T-helper 17 cell (primary cell): ENCODE data around the gene CDC42SE1. TPM values are rescaled to one million over a fixed set of nuclear protein-coding genes. Genes with fewer than 3 reads are reported as not detected.

Experiments
- total RNA-seq, 4 donors: library from RNA in 2 of 4; stranded (reverse) in 2 of 4; gene quantifications; one replicate each; pipeline ENCODE4 v1.2.3 and lab custom pipeline; 2022 to 2026

The CDC42SE1 gene
- total RNA-seq, 2 donors from 2014 or later = 375 to 433 TPM

Other genes with a start within 250 kb of the CDC42SE1 start
- gene ARNT, start 183.0 kb downstream of the CDC42SE1 start, total RNA-seq = 10 to 100 TPM; 27.3 to 32.3 TPM
- not detected for gene CTXND2, start 172.5 kb downstream of the CDC42SE1 start, total RNA-seq
- gene SETDB1, start 133.3 kb downstream of the CDC42SE1 start, total RNA-seq = 10 to 100 TPM; 44.0 to 51.0 TPM
- gene CERS2, start 84.8 kb downstream of the CDC42SE1 start, total RNA-seq = 100 to 1,000 TPM; 108 to 142 TPM
- under 1 TPM in 1 of 2 donors, not detected in 1; 0.15 TPM for gene ANXA9, start 77.3 kb downstream of the CDC42SE1 start, total RNA-seq
- 10 to 100 TPM; 19.0 to 31.6 TPM for gene MINDY1, start 52.7 kb downstream of the CDC42SE1 start, total RNA-seq
- gene PRUNE1, start 51.2 kb downstream of the CDC42SE1 start, total RNA-seq = 10 to 100 TPM; 15.8 to 30.0 TPM
- gene BNIPL, start 23.0 kb downstream of the CDC42SE1 start, total RNA-seq = under 1 TPM; 0.42 to 0.57 TPM
- gene C1orf56, start 11.9 kb downstream of the CDC42SE1 start, total RNA-seq = under 1 TPM; 0.47 to 0.52 TPM
- 1 to 10 TPM; 4.0 to 5.0 TPM for gene MLLT11, start 775 bp upstream of the CDC42SE1 start, total RNA-seq
- gene GABPB2, start 11.1 kb upstream of the CDC42SE1 start, total RNA-seq = 10 to 100 TPM in 1 of 2 donors, 1 to 10 TPM in 1; 9.9 to 25.5 TPM
- gene SEMA6C, start 87.0 kb upstream of the CDC42SE1 start, total RNA-seq = 10 to 100 TPM in 1 of 2 donors, 1 to 10 TPM in 1; 9.5 to 11.3 TPM
- 1 to 10 TPM; 3.6 to 5.4 TPM for gene TNFAIP8L2, start 97.0 kb upstream of the CDC42SE1 start, total RNA-seq
- gene LYSMD1, start 106.3 kb upstream of the CDC42SE1 start, total RNA-seq = under 1 TPM; 0.39 to 0.70 TPM
- 10 to 100 TPM; 33.7 to 37.8 TPM for gene SCNM1, start 106.5 kb upstream of the CDC42SE1 start, total RNA-seq
- gene TMOD4, start 116.4 kb upstream of the CDC42SE1 start, total RNA-seq = 1 to 10 TPM; 1.0 to 3.0 TPM
- 10 to 100 TPM; 27.4 to 33.2 TPM for gene VPS72, start 130.6 kb upstream of the CDC42SE1 start, total RNA-seq
- 10 to 100 TPM; 41.6 to 43.3 TPM for gene PIP5K1A, start 138.9 kb upstream of the CDC42SE1 start, total RNA-seq
- 10 to 100 TPM; 78.4 to 86.0 TPM for gene PSMD4, start 195.1 kb upstream of the CDC42SE1 start, total RNA-seq
- gene ZNF687, start 222.7 kb upstream of the CDC42SE1 start, total RNA-seq = 10 to 100 TPM; 25.9 to 33.8 TPM